K562 treated with DMSO at 1 percent for 12 hours (cell line): ENCODE results near the gene COL9A1. TPM values are rescaled to one million over a fixed set of nuclear protein-coding genes. Genes with fewer than 3 reads are reported as not detected.

Source experiments
- total RNA-seq: library from RNA; unstranded; fragments of 300-600 nt; gene quantifications from 2 replicates; pipeline ENCODE4 v1.2.3, GENCODE V29; 2022; ENCODE audit not compliant: insufficient read depth

Gene COL9A1
- 0.31 and 0.40 TPM in 2 replicates for total RNA-seq

DNA sequence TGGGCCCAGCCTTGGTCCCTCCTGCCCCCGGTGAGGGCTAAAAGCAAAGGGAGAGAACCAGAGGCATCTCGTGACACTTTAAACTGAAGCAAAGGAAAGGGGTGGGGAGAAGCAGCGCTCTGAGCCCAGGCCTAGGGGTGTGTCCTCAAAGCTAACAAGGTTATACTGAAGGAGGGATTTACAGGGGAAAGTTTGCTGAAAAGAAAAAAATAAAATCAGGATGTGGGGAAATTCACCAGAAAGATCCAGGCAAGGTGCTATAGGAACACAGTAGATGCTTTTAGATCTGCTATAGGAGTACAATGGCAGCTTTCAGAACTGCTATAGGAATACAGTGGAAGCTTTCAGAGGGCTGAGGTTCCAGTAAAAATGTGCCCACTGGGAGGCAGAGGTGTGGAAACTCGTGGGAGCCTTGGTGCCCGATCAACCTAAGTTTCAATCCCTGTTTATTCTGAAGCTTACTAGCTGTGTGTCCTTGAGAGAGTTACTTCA lies at the start of gene COL9A1:
COL9A1 (minus strand) TSS at position 51 of the 492 bp plus-strand sequence. CDS start 160 bp downstream, outside the sequence.

Other genes with a start within 250 kb of the COL9A1 start
- 4.1 and 22.6 TPM in 2 replicates for gene FAM135A, start 110.4 kb upstream of the COL9A1 start, total RNA-seq